ENCODE measurements around the gene TBC1D9.

TBC1D9 gene

DNA sequence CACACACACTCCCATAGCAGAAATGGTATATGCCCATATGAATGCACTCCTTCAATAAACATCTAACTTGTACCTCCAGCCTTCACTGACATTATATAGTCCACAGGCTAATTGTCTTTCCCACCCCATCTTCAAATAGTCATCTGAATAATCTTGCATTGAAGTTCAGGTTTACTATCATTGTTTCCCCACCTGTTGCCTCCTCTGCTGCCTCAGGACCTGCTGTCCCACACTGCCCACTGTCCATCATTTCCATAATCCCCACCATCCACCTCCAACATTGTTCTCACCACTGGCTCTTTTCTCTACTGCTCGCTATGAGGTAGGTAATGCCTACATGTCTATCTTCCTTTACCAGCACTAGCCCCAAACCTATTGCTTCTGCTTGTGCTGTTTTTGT lies 66.1 kb downstream of the TBC1D9 start:
- H3K9ac ChIP-seq (ENCODE audit: insufficient read length), result no peak overlapping the region
- TF ChIP-seq FOXP2 (optimal IDR thresholded peaks at IDR 0.05; ENCODE audit: control extremely low read depth, extremely low read length, insufficient read depth) (no peak), EZH2 (IDR thresholded peaks at IDR 0.05) (no peak), POLR2AphosphoS5 (IDR thresholded peaks at IDR 0.05; ENCODE audit: borderline replicate concordance, low read depth, low read length) (no peak)
- H3K36me3 ChIP-seq (ENCODE audit: insufficient read depth, low read length), result peaks cover 25% of the 10 kb centered on the region
- H3K4me3 ChIP-seq, result no peak overlapping the region
- no peaks in the 10 kb centered on the region for H3K9me3 ChIP-seq (ENCODE audit: low read depth, low read length)
- DNase-seq (ENCODE audit: low read depth, low spot score), result no peak
- no peak overlapping the region for H3K27ac ChIP-seq

DNA sequence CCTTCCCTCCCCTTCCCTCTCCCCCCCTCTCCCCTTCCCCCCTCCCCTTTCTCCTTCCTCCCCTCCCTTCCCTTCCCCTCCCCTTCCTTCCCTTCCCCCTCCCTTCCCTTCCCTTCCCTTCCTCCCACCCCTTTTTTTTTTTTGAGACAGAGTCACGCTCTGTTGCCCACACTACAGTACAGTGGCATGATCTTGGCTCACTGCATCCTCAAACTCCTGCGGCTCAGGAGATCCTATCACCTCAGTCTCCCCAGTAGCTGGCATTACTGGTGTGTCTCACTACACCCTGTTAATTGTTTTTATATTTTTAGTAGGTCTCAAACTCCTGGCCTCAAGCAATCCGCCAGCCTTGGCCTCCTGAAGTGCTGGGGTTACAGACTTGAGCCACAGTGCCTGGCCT lies 66.6 kb downstream of the TBC1D9 start:
- Histone ChIP-seq H3K9ac (ENCODE audit: insufficient read length) (no peak overlapping the region), H3K36me3 (ENCODE audit: insufficient read depth, low read length) (peaks cover 28% of the 10 kb centered on the region), H3K27ac (no peak overlapping the region), H3K9me3 (ENCODE audit: low read depth, low read length) (no peaks in the 10 kb centered on the region), H3K4me3 (no peak overlapping the region)
- DNase-seq (ENCODE audit: low read depth, low spot score), result no peak
- no peak for TF ChIP-seq POLR2AphosphoS5 (IDR thresholded peaks at IDR 0.05; ENCODE audit: borderline replicate concordance, low read depth, low read length)
- TF ChIP-seq FOXP2 (optimal IDR thresholded peaks at IDR 0.05; ENCODE audit: control extremely low read depth, extremely low read length, insufficient read depth), result no peak
- no peak for TF ChIP-seq EZH2 (IDR thresholded peaks at IDR 0.05)

DNA sequence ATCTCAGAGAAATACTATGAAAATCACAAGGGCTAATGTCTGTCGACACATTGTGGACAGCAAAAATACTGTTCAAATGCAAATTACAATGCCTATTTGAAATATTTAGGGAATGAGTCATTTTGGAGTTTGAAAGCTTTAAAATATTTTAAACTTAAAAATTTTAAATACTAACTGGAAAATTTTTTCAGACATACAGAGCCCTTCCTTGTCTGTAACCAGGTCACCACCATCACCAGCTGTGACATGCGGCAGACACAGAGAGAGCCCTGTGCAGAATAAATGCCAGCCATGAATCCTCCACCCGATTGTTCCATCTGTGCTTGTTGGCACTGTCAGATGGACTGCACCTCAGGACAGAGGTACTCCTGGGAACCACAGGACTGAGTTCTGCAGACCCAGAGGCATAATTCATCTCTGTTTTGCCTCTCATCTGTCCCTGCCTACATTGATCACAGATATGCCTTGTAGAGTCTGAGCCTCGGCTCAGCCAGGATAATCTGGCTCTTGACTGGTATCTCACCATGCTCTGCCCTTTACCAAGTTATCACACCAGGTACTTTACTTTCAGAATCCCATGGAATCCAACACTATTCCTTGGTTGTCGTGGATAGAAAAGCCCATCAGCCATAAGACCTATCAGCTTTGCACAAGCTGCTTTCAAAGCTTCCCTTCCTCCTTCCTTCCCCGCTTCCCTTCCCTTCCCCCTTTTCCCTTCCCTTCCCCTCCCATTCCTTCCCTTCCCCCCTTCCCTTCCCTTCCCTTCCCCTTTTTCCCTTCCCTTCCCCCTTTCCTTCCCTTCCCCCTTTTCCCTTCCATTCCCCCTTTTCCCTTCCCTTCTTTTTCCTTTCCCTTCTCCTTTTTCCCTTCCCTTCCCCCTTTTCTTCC lies 67.2 kb downstream of the TBC1D9 start:
- Histone ChIP-seq H3K9ac (ENCODE audit: insufficient read length) (no peak overlapping the region), H3K36me3 (ENCODE audit: insufficient read depth, low read length) (peaks cover 35% of the 10 kb centered on the region), H3K9me3 (ENCODE audit: low read depth, low read length) (no peaks in the 10 kb centered on the region), H3K27ac (no peak overlapping the region), H3K4me3 (no peak overlapping the region)
- no peak for DNase-seq (ENCODE audit: low read depth, low spot score)
- TF ChIP-seq POLR2AphosphoS5 (IDR thresholded peaks at IDR 0.05; ENCODE audit: borderline replicate concordance, low read depth, low read length), result no peak
- TF ChIP-seq FOXP2 (optimal IDR thresholded peaks at IDR 0.05; ENCODE audit: control extremely low read depth, extremely low read length, insufficient read depth), result no peak
- no peak for TF ChIP-seq EZH2 (IDR thresholded peaks at IDR 0.05)

DNA sequence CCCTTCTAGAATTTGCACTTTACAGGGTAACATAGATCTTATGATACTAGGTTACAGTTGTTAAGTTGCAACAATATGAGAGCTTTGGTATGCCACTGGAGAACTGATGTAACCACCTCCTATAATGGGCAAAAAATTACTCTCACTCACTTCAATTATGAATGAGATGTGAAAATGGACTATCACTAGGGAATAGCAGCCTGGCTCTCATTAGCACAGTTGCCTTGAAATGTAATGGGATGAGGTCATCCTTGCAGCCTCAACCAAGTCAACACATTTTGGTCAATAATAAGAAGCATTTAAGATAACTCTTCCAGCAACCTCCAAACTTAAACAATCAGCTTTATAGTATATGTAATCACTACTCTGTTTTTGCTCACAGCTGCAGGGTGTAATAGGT lies 69.4 kb downstream of the TBC1D9 start:
- H3K9ac ChIP-seq (ENCODE audit: insufficient read length), result no peak overlapping the region
- H3K9me3 ChIP-seq (ENCODE audit: low read depth, low read length), result no peaks in the 10 kb centered on the region
- peak overlapping the region; percentile 47; the same call in 1 of the 2 replicates for H3K27ac ChIP-seq
- no peak for DNase-seq (ENCODE audit: low read depth, low spot score)
- peaks cover 44% of the 10 kb centered on the region for H3K36me3 ChIP-seq (ENCODE audit: insufficient read depth, low read length)
- TF ChIP-seq POLR2AphosphoS5 (IDR thresholded peaks at IDR 0.05; ENCODE audit: borderline replicate concordance, low read depth, low read length) (no peak), FOXP2 (optimal IDR thresholded peaks at IDR 0.05; ENCODE audit: control extremely low read depth, extremely low read length, insufficient read depth) (no peak), EZH2 (IDR thresholded peaks at IDR 0.05) (no peak)
- H3K4me3 ChIP-seq, result no peak overlapping the region

DNA sequence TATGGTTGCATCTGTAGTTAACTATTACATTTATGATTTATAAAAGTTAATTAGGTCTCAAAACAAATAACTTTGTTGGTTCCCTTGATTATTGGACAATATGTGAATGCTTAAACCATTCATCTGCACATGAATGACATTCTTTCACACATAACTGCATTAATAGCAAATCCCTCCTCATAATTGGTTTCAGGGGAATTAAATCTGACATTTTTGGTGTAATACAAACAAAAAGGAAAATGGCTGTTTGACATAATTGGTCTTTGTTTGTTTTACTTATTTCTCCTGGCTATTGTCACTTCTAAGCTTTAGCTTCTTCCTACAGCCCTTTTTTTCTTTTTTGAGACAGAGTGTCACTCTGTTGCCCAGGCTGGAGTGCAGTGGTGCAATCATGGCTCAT lies 71.9 kb downstream of the TBC1D9 start:
- no peak for DNase-seq (ENCODE audit: low read depth, low spot score)
- Histone ChIP-seq H3K36me3 (ENCODE audit: insufficient read depth, low read length) (peaks cover 67% of the 10 kb centered on the region), H3K9ac (ENCODE audit: insufficient read length) (no peak overlapping the region), H3K27ac (no peak overlapping the region), H3K4me3 (no peak overlapping the region), H3K9me3 (ENCODE audit: low read depth, low read length) (no peaks in the 10 kb centered on the region)
- no peak for TF ChIP-seq FOXP2 (optimal IDR thresholded peaks at IDR 0.05; ENCODE audit: control extremely low read depth, extremely low read length, insufficient read depth)

DNA sequence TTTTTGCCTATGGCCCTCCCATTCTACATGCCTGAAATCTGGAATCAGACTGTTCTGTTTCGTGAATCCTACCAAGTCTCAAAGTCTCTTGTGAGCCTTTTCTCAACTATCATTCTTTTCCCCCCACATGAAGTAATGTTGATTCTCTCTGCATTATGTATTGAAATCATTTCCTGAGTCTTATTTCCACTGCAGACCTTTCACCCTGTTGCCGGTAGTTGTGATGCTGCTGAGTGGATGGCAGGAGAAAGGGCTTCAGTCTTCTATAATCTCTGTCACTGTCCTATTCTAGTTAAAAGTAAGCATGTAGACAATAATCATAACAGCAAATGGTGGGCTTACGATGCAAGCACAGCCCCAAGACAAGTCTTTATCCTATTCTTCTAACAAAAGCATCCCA lies 75.0 kb downstream of the TBC1D9 start:
- Histone ChIP-seq H3K27ac (no peak overlapping the region), H3K9me3 (ENCODE audit: low read depth, low read length) (no peaks in the 10 kb centered on the region), H3K36me3 (ENCODE audit: insufficient read depth, low read length) (peaks cover 87% of the 10 kb centered on the region), H3K4me3 (no peak overlapping the region), H3K9ac (ENCODE audit: insufficient read length) (no peak overlapping the region)
- DNase-seq (ENCODE audit: low read depth, low spot score), result no peak
- no peak for TF ChIP-seq EZH2 (IDR thresholded peaks at IDR 0.05)
- TF ChIP-seq POLR2AphosphoS5 (IDR thresholded peaks at IDR 0.05; ENCODE audit: borderline replicate concordance, low read depth, low read length), result no peak

DNA sequence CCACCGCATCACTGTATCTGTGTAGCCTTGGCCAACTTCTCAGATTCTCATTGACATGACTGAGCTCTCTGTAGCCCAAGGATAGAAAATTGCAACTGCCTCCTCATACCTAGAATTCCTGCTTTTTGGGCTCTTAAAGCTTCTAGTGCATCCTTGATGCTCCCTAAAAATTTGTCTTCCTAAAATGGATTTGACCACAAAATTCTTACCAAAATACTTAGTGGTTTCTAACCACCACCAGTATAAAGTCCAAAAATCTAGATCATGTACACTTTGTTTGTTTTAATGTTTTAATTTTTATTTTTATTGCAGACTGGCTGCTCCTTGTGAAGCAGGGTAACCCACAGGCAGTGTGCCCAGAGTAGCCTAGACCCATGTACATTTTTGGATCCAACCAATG lies 75.5 kb downstream of the TBC1D9 start:
- no peak for TF ChIP-seq EZH2 (IDR thresholded peaks at IDR 0.05)
- no peak for TF ChIP-seq FOXP2 (optimal IDR thresholded peaks at IDR 0.05; ENCODE audit: control extremely low read depth, extremely low read length, insufficient read depth)
- no peak for TF ChIP-seq POLR2AphosphoS5 (IDR thresholded peaks at IDR 0.05; ENCODE audit: borderline replicate concordance, low read depth, low read length)
- Histone ChIP-seq H3K9me3 (ENCODE audit: low read depth, low read length) (no peaks in the 10 kb centered on the region), H3K4me3 (no peak overlapping the region), H3K9ac (ENCODE audit: insufficient read length) (no peak overlapping the region), H3K27ac (no peak overlapping the region), H3K36me3 (ENCODE audit: insufficient read depth, low read length) (peaks cover 87% of the 10 kb centered on the region)
- DNase-seq (ENCODE audit: low read depth, low spot score), result no peak

DNA sequence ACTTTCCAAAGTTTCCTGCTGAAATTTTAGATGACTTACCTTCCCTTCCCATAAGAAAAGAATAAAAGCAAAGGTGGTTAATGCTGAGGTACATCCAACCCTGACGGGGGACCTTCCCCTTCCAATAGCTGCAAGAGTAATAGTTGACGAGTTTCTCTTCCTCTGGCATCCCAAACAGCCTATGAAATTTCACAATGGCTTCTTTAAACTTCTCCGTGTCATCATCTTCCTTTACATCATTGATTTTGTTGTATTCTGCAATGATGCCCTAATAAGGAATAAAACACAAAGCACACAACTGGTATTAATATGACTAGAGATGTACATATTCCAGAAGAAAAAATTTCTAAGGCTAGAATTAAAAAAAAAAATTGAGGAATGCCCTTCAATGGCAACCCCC lies 76.6 kb downstream of the TBC1D9 start:
- TF ChIP-seq FOXP2 (optimal IDR thresholded peaks at IDR 0.05; ENCODE audit: control extremely low read depth, extremely low read length, insufficient read depth) (no peak), POLR2AphosphoS5 (IDR thresholded peaks at IDR 0.05; ENCODE audit: borderline replicate concordance, low read depth, low read length) (no peak), EZH2 (IDR thresholded peaks at IDR 0.05) (no peak)
- Histone ChIP-seq H3K4me3 (no peak overlapping the region), H3K27ac (no peak overlapping the region), H3K36me3 (ENCODE audit: insufficient read depth, low read length) (peaks cover 84% of the 10 kb centered on the region), H3K9ac (ENCODE audit: insufficient read length) (no peak overlapping the region), H3K9me3 (ENCODE audit: low read depth, low read length) (no peaks in the 10 kb centered on the region)
- no peak for DNase-seq (ENCODE audit: low read depth, low spot score)
